Retinal pigment epithelial cell (primary cell): Measurements from ENCODE around the gene SMAD3.

Source experiments
- DNase-seq: peaks from one replicate; pipeline ENCODE4 v3.0.0-alpha.2; 2010; ENCODE audit warnings: low read depth
- H3K4me3 ChIP-seq: 2 replicates; pipeline ENCODE4 v1.5.1; 2011; ENCODE audit warnings: mild to moderate bottlenecking, low read length, control low read depth, moderate library complexity
- CTCF ChIP-seq: conservative IDR thresholded peaks from 2 replicates; pipeline ENCODE4 v1.5.1; 2011; ENCODE audit warnings: low read depth, low read length, control low read depth, inconsistent platforms

The SMAD3 gene

GRCh38 chr15:67116742-67117141 lies 51.3 kb downstream of the SMAD3 start:
- H3K4me3 ChIP-seq = no peak overlapping the region
- DNase-seq = no peak
- TF ChIP-seq CTCF = no peak

GRCh38 chr15:67117370-67117769 lies 52.0 kb downstream of the SMAD3 start:
- no peak overlapping the region for H3K4me3 ChIP-seq
- no peak for DNase-seq
- TF ChIP-seq CTCF = no peak

- no peak for DNase-seq
- no peak overlapping the region for H3K4me3 ChIP-seq
- TF ChIP-seq CTCF = no peak
These were observed 53.4 kb downstream of the SMAD3 start for GRCh38 chr15:67118808-67119207.

GRCh38 chr15:67119238-67119846 lies 53.9 kb downstream of the SMAD3 start:
- H3K4me3 ChIP-seq = no peak overlapping the region
- no peak for DNase-seq
- no peak for TF ChIP-seq CTCF

- no peak for DNase-seq
- no peak overlapping the region for H3K4me3 ChIP-seq
- TF ChIP-seq CTCF = no peak
These were observed 54.8 kb downstream of the SMAD3 start for GRCh38 chr15:67120009-67120838.

GRCh38 chr15:67120839-67121643 lies 55.6 kb downstream of the SMAD3 start:
- DNase-seq = no peak
- H3K4me3 ChIP-seq = no peak overlapping the region
- TF ChIP-seq CTCF = no peak
